Mucosa of descending colon (tissue), 3 donors: Measurements from ENCODE around the gene CDC37L1. TPM values are rescaled to one million over a fixed set of nuclear protein-coding genes. Genes with fewer than 3 reads are reported as not detected.

ENCODE experiments used
- ATAC-seq: fragments of 200-7000 bp; cut with Tn5 transposase; one replicate; pipeline ENCODE4 v1.9.1; 2020; ENCODE audit warnings: mild to moderate bottlenecking, moderate library complexity
- DNase-seq, 3 donors: peaks; one replicate each; pipeline ENCODE4 v3.0.0-alpha.2; 2020
- H3K36me3 ChIP-seq: fragments of 200-600 bp; one replicate; pipeline ENCODE4 v1.8.0; 2021; ENCODE audit warnings: low read depth, mild to moderate bottlenecking
- H3K4me1 ChIP-seq: fragments of 200-600 bp; one replicate; pipeline ENCODE4 v1.8.0; 2021; ENCODE audit warnings: low read depth, mild to moderate bottlenecking
- H3K4me3 ChIP-seq: fragments of 200-600 bp; one replicate; pipeline ENCODE4 v1.8.0; 2021; ENCODE audit warnings: mild to moderate bottlenecking
- H3K9me3 ChIP-seq: fragments of 200-600 bp; one replicate; pipeline ENCODE4 v1.8.0; 2021; ENCODE audit warnings: mild to moderate bottlenecking
- CTCF ChIP-seq: fragments of 200-600 bp; IDR thresholded peaks from one replicate; pipeline ENCODE4 v1.8.0; 2022; ENCODE audit warnings: antibody characterized with exemption, mild to moderate bottlenecking
- intact Hi-C, 2 donors: fragments of 100-400 bp; cut with DNase I in 1 of 2; cut with micrococcal nuclease in 1 of 2; formaldehyde crosslinking; loops; one replicate each; pipeline versions ENCODE4 v1.11.0 to v1.11.1; 2022; cut with DNase I, micrococcal nuclease
- total RNA-seq, 3 donors: library from RNA; stranded (reverse); fragmentation: NEBNext Ultra II Directional in 2 of 3; extraction: Animal tissue kit (Norgen Biotek cat#: 25700) in 2 of 3; gene quantifications; one replicate each; pipeline versions ENCODE4 v1.2.1 to v1.2.4, GENCODE V29; 2021 to 2023
- donor health status: DM: no; HTN: no; CAD: no; lungs with moderate emphysema.
- donor health status: DM: no; HTN: no; CAD: no.
- donor health status: DM: no; HTN: yes; CAD: no.

CDC37L1 gene
- total RNA-seq, 3 donors from 2014 or later = 11.1 to 27.1 (median 13.9) TPM

- DNase-seq = no peak
These were observed 24.8 kb downstream of the CDC37L1 start for GRCh38 chr9:4704129-4704528.

DNA sequence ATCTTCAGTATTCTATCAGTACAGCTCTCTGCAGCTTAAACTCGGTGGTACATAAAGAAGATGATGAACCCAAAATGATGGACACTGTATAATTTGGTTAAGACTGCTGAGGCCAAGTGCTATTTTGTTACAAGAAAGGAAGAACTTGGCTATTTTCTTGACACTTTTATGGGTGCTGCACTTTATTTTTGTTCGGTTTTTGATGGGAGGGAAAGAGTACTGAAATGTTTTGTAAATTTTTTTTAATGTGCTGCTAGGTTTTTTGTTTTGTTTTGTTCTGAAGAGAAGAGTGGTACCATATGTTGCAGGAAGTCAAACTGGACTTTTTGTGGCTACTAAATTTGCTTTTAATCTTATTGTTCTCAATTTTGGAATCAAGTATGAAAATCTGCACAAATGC, 26.7 kb downstream of the CDC37L1 start:
- intact Hi-C loops = no loop called here
- Histone ChIP-seq H3K4me1 (no peaks in the 10 kb centered on the region), H3K36me3 (no peaks in the 10 kb centered on the region), H3K9me3 (no peaks in the 10 kb centered on the region), H3K4me3 (no peak overlapping the region)
- TF ChIP-seq CTCF = no peak
- DNase-seq (no peak), ATAC-seq (no peak)

More at GRCh38 chr9:4704129-4704528, 24.8 kb downstream of the CDC37L1 start:
- no peak overlapping the region for H3K4me3 ChIP-seq
- TF ChIP-seq CTCF = no peak
- no peaks in the 10 kb centered on the region for H3K36me3 ChIP-seq
- H3K9me3 ChIP-seq = no peaks in the 10 kb centered on the region
- ATAC-seq = no peak
- no peaks in the 10 kb centered on the region for H3K4me1 ChIP-seq
- intact Hi-C loops = no loop called here

DNA sequence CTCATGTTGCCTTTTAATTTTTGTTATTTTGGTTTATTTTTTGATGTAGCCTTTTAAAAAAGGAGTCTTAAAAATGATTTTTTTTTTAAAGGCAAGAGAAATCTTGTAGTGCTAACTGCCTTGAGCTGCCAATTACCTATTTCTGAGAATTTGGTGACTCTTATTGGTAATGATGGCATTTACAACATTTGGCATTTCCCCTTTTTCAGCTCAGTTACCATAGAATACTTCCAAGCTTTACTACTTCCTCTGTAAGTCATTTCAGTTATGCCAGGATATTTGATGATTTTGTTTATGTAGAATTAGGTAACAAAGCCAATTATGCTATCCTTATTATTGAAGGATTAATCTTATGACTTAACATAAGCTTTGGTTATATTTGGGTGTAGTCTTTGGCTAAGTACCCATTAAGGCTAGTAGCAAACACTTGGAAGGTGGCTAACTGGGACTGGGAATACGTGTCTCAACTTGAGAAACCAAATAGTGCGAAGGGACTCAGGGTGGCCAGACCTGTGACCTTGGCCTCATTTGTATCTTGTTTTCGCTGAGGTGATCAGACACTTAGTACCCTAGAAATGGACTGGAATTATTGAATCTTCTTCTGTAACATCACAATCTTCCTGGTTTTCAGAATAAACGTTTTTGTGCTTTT, 27.7 kb downstream of the CDC37L1 start:
- ATAC-seq (no peak), DNase-seq (no peak)
- Histone ChIP-seq H3K9me3 (no peaks in the 10 kb centered on the region), H3K4me1 (no peaks in the 10 kb centered on the region), H3K4me3 (no peak overlapping the region), H3K36me3 (no peaks in the 10 kb centered on the region)
- intact Hi-C loops = no loop called here
- TF ChIP-seq CTCF = no peak

- no peaks in the 10 kb centered on the region for H3K9me3 ChIP-seq
- peaks cover 12% of the 10 kb centered on the region for H3K36me3 ChIP-seq
- TF ChIP-seq CTCF = no peak
- intact Hi-C loops = no loop called here
- no peak overlapping the region for H3K4me3 ChIP-seq
- no peak for ATAC-seq
- no peak for DNase-seq
- no peaks in the 10 kb centered on the region for H3K4me1 ChIP-seq
These were observed 30.0 kb downstream of the CDC37L1 start for GRCh38 chr9:4709380-4709779.

DNA sequence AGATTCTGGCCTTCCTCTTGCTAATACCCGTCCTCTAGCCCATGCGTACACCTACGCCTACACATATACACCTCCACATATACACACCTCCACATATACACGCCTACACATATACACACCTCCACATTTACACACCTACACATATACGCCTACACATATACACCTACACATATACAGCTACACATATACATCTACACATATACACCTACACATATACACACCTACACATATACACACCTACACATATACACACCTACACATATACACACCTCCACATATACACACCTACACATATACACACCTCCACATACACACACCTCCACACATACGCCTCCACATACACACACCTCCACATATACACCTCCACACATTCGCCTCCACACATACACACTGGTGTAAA, 34.5 kb downstream of the CDC37L1 start:
- Histone ChIP-seq H3K4me3 (no peak overlapping the region), H3K9me3 (no peaks in the 10 kb centered on the region), H3K4me1 (no peaks in the 10 kb centered on the region), H3K36me3 (peaks cover 12% of the 10 kb centered on the region)
- TF ChIP-seq CTCF = no peak
- DNase-seq (no peak), ATAC-seq (peak; percentile 41)
- intact Hi-C loops = no loop called here
